Panc1 (cell line): ENCODE data around the gene FUBP3.

Source experiments
- TCF7L2 ChIP-seq: IDR thresholded peaks from 2 replicates; pipeline ENCODE4 v1.6.1; 2011; ENCODE audit warnings: mild to moderate bottlenecking, low read depth, low read length, inconsistent platforms
- TF ChIP-seq, protein P1 (sequence below): fragments of 450-650 bp; IDR thresholded peaks from 2 replicates; pipeline ENCODE4 v1.5.1; 2017; ENCODE audit warnings: mild to moderate bottlenecking

DNA sequence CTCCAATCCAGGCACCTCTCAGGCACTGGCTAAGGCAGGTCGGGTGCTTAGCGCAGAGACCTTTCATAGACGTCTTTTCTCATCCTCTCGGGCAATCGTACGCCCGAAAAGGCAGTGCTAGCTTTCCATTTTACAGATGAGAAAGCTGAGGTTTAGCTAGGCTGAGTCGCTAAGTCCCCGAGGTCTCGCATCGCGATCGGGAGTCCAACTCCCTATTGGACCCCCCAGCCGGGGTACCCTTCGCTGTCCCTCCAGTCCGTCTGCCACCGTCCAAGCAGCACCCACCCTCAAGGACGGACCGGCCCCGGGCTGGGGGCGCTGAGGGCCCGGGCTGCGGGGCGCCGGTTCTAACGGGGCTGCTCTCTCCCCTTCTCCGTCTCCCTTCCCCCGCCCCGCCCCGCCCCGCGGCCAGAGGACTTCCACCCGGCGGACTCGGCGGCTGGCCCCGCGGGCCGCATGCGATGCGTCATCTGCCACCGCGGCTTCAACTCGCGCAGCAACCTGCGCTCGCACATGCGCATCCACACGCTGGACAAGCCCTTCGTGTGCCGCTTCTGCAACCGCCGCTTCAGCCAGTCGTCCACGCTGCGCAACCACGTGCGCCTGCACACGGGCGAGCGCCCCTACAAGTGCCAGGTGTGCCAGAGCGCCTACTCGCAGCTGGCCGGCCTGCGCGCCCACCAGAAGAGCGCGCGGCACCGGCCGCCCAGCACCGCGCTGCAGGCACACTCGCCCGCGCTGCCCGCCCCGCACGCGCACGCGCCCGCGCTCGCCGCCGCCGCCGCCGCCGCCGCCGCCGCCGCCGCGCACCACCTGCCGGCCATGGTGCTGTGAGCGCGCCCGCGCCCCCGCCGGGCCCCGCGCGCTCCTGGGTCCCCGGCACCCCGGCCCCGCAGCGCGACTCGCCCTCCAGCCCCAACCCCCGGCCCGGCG lies 101.7 kb downstream of the FUBP3 start:
- TF ChIP-seq, protein P1, sequence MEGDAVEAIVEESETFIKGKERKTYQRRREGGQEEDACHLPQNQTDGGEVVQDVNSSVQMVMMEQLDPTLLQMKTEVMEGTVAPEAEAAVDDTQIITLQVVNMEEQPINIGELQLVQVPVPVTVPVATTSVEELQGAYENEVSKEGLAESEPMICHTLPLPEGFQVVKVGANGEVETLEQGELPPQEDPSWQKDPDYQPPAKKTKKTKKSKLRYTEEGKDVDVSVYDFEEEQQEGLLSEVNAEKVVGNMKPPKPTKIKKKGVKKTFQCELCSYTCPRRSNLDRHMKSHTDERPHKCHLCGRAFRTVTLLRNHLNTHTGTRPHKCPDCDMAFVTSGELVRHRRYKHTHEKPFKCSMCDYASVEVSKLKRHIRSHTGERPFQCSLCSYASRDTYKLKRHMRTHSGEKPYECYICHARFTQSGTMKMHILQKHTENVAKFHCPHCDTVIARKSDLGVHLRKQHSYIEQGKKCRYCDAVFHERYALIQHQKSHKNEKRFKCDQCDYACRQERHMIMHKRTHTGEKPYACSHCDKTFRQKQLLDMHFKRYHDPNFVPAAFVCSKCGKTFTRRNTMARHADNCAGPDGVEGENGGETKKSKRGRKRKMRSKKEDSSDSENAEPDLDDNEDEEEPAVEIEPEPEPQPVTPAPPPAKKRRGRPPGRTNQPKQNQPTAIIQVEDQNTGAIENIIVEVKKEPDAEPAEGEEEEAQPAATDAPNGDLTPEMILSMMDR: no peak
- TF ChIP-seq TCF7L2: no peak
